SK-N-SH (cell line): Measurements from ENCODE around the gene PRKCA. TPM values are rescaled to one million over a fixed set of nuclear protein-coding genes. Genes with fewer than 3 reads are reported as not detected.

Experiments used
- CTCF ChIA-PET: fragments of 300-600, 350-600 bp; formaldehyde crosslinking; extraction: SDS; loops from one replicate; lab custom pipeline; 2021; lab: Yijun Ruan, JAX
- POLR2A ChIA-PET: fragments of 350-600 bp; sonication (Branson Sonifier 250); formaldehyde crosslinking; extraction: SDS; loops from one replicate; lab custom pipeline; 2020; ENCODE audit warnings: antibody characterized with exemption, inconsistent platforms; lab: Yijun Ruan, JAX
- DNase-seq: peaks from one replicate; pipeline ENCODE4 v3.0.0; 2012
- H2AFZ ChIP-seq: fragments of 200-600 bp; sonication (generic); 2 replicates; pipeline ENCODE4 v1.8.1; 2016; ENCODE audit warnings: antibody characterized with exemption, mild to moderate bottlenecking, low read depth
- H3F3A ChIP-seq: fragments of 200-600 bp; sonication (generic); replicated peaks from 2 replicates; pipeline ENCODE3; 2016; ENCODE audit warnings: antibody characterized with exemption, mild to moderate bottlenecking; ENCODE audit not compliant: insufficient read depth
- H3K27ac ChIP-seq, 2 experiments: fragments of 200-500 bp in 1 of 2; fragments of 200-600 bp in 1 of 2; sonication (Bioruptor generic) in 1 of 2; sonication (generic), shearing (Covaris generic) in 1 of 2; 2 replicates each; pipeline versions ENCODE4 v1.5.1 to v1.6.1; 2014 to 2016; ENCODE audit warnings: low read depth in 2 of 2, inconsistent platforms in 1 of 2, low read length in 1 of 2, mild to moderate bottlenecking in 1 of 2, mixed read lengths in 1 of 2
- H3K27me3 ChIP-seq: fragments of 200-600 bp; sonication (generic), shearing (Covaris generic); 2 replicates; pipeline ENCODE4 v1.6.1; 2016; ENCODE audit warnings: mixed run types; ENCODE audit not compliant: insufficient read depth
- H3K36me3 ChIP-seq, 2 experiments: fragments of 200-500 bp in 1 of 2; fragments of 200-600 bp in 1 of 2; sonication (Bioruptor generic) in 1 of 2; sonication (generic) in 1 of 2; replicated peaks in 1 of 2; 2 replicates each; pipeline versions ENCODE3 to v1.5.1; 2014 to 2016; ENCODE audit warnings: low read length in 1 of 2, mild to moderate bottlenecking in 1 of 2; ENCODE audit not compliant: insufficient read depth in 2 of 2, control insufficient read depth in 1 of 2
- H3K4me1 ChIP-seq, 2 experiments: fragments of 200-500 bp in 1 of 2; fragments of 200-600 bp in 1 of 2; sonication (Bioruptor generic) in 1 of 2; sonication (generic), shearing (Covaris generic) in 1 of 2; 2 replicates each; pipeline versions ENCODE4 v1.5.1 to v1.6.1; 2014 to 2016; ENCODE audit warnings: low read depth in 1 of 2, low read length in 1 of 2, mixed run types in 1 of 2; ENCODE audit not compliant: insufficient read depth in 2 of 2, control insufficient read depth in 1 of 2
- H3K4me2 ChIP-seq: fragments of 200-600 bp; sonication (generic), shearing (Covaris generic); 2 replicates; pipeline ENCODE4 v1.6.1; 2017; ENCODE audit warnings: mixed run types
- H3K4me3 ChIP-seq, 2 experiments: fragments of 200-500 bp in 1 of 2; fragments of 200-600 bp in 1 of 2; sonication (Bioruptor generic) in 1 of 2; sonication (generic), shearing (Covaris generic) in 1 of 2; 2 replicates each; pipeline versions ENCODE4 v1.5.1 to v1.8.1; 2014 to 2016; ENCODE audit warnings: low read depth in 2 of 2, inconsistent platforms in 1 of 2, low read length in 1 of 2, mild to moderate bottlenecking in 1 of 2, mixed read lengths in 1 of 2, moderate library complexity in 1 of 2
- H3K79me2 ChIP-seq: fragments of 200-600 bp; sonication (generic); 2 replicates; pipeline ENCODE4 v1.8.1; 2017; ENCODE audit warnings: mild to moderate bottlenecking; ENCODE audit not compliant: insufficient read depth
- H3K9ac ChIP-seq: fragments of 200-600 bp; sonication (generic); 2 replicates; pipeline ENCODE4 v1.6.1; 2017; ENCODE audit warnings: mixed run types
- H3K9me2 ChIP-seq: fragments of 200-600 bp; sonication (generic); 2 replicates; pipeline ENCODE4 v1.6.1; 2017; ENCODE audit warnings: mixed run types
- H3K9me3 ChIP-seq: fragments of 200-600 bp; sonication (generic); 2 replicates; pipeline ENCODE4 v1.6.1; 2017; ENCODE audit warnings: mixed run types, mild to moderate bottlenecking, moderate library complexity
- H4K20me1 ChIP-seq: fragments of 200-600 bp; sonication (generic); 2 replicates; pipeline ENCODE4 v1.6.1; 2017; ENCODE audit warnings: mild to moderate bottlenecking, mixed run types; ENCODE audit not compliant: insufficient read depth
- CHD2 ChIP-seq: fragments of 150-350 bp; IDR thresholded peaks from 2 replicates; pipeline ENCODE4 v1.6.1; 2018; ENCODE audit warnings: low read length; ENCODE audit not compliant: partially characterized antibody
- ELF1 ChIP-seq: IDR thresholded peaks from 2 replicates; pipeline ENCODE4 v1.4.0; 2012
- EZH2phosphoT487 ChIP-seq: fragments of 200-600 bp; sonication (generic); IDR thresholded peaks from 2 replicates; pipeline ENCODE4 v1.6.1; 2017; ENCODE audit warnings: low read depth, mixed run types, mild to moderate bottlenecking, antibody characterized with exemption, moderate library complexity, borderline replicate concordance
- FOXJ3 ChIP-seq: sonication (generic); formaldehyde crosslinking; IDR thresholded peaks from 2 replicates; pipeline ENCODE4 v1.5.1; 2020; ENCODE audit warnings: mild to moderate bottlenecking, missing genetic modification reagents
- GATA2 ChIP-seq: sonication (generic); formaldehyde crosslinking; IDR thresholded peaks from 2 replicates; pipeline ENCODE4 v1.5.0; 2020; ENCODE audit warnings: mild to moderate bottlenecking, missing genetic modification reagents
- POLR2AphosphoS5 ChIP-seq: IDR thresholded peaks from 2 replicates; pipeline ENCODE4 v1.6.1; 2012; ENCODE audit warnings: low read depth, low read length
- RAD21 ChIP-seq: IDR thresholded peaks from 2 replicates; pipeline ENCODE4 v1.6.1; 2012; ENCODE audit warnings: mild to moderate bottlenecking, low read length
- RCOR1 ChIP-seq: fragments of 150-350 bp; IDR thresholded peaks from 2 replicates; pipeline ENCODE4 v1.6.1; 2017; ENCODE audit warnings: antibody characterized with exemption, low read length
- RFX5 ChIP-seq: IDR thresholded peaks from 2 replicates; pipeline ENCODE4 v1.6.1; 2012; ENCODE audit warnings: mild to moderate bottlenecking, improper control_type of control experiment, low read length
- RXRA ChIP-seq: IDR thresholded peaks from 2 replicates; pipeline ENCODE4 v1.4.0; 2012; ENCODE audit warnings: low read depth, mild to moderate bottlenecking, borderline replicate concordance
- SMC3 ChIP-seq: IDR thresholded peaks from 2 replicates; pipeline ENCODE4 v1.6.1; 2012; ENCODE audit warnings: low read depth, low read length, improper control_type of control experiment
- TEAD4 ChIP-seq: IDR thresholded peaks from 2 replicates; pipeline ENCODE4 v1.4.0; 2012; ENCODE audit warnings: mild to moderate bottlenecking, borderline replicate concordance; ENCODE audit not compliant: insufficient read depth
- WGBS: methylation state at CpG from one replicate; pipeline ENCODE4 v1.1.6; 2017; ENCODE audit warnings: low lambda C conversion rate; 5-methylcytosine and 5-hydroxymethylcytosine counted together
- polyA plus RNA-seq, 3 experiments: library from polyadenylated mRNA; depleted of rRNA; stranded (reverse); fragments of >200 nt; gene quantifications; 2 replicates each; pipeline ENCODE4 v1.2.3, GENCODE V29; 2012
- TF ChIP-seq, protein P1 (sequence below): fragments of 150-350 bp; IDR thresholded peaks from 2 replicates; pipeline ENCODE4 v1.6.1; 2017; ENCODE audit warnings: antibody characterized with exemption, low read length, low read depth, borderline replicate concordance
- TF ChIP-seq, protein P2 (sequence below): IDR thresholded peaks from 2 replicates; pipeline ENCODE4 v1.4.0; 2012; ENCODE audit warnings: low read depth
- TF ChIP-seq, protein P3 (sequence below): IDR thresholded peaks from 2 replicates; pipeline ENCODE4 v1.6.1; 2012; ENCODE audit warnings: mild to moderate bottlenecking, low read depth, low read length, moderate library complexity
- TF ChIP-seq, protein P4 (sequence below): fragments of 200-600 bp; sonication (generic); IDR thresholded peaks from 2 replicates; pipeline ENCODE4 v1.6.1; 2017; ENCODE audit warnings: antibody characterized with exemption, mild to moderate bottlenecking, moderate library complexity

Gene PRKCA
- polyA plus RNA-seq, 1 of the 3 experiments (the other 2 are of a cell fraction), result 108 TPM

DNA sequence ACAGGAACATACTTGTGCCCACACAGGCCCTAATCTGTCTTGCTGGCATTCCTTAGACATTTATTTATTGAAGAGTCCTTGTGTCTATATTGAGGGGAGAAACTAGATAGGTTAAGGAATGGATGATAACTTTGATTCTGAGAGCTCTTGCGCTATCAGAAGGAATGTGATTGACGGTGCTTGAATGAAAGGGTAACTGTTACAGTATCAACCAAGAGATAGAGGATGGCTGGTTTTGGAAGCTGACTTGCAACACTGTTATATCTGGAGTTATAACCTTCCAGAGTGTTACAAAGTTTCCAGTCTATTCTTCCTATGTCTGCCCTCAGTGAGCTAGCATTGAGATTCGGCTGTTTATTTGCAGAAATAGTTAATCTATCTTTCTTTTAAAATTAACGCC lies 36.5 kb downstream of the PRKCA start:
- Histone ChIP-seq H3K9me3 (no peaks in the 10 kb centered on the region), H3K27me3 (no peaks in the 10 kb centered on the region), H2AFZ (no peak overlapping the region), H3K36me3 (peaks cover 14 to 54% of the 10 kb centered on the region in 2 experiments), H3K27ac (no peak overlapping the region), H3K4me1 (peaks cover 6 to 34% of the 10 kb centered on the region in 2 experiments), H3K4me2 (no peak overlapping the region), H3K4me3 (no peak overlapping the region), H3K9ac (no peak overlapping the region), H4K20me1 (peaks cover 94% of the 10 kb centered on the region), H3F3A (peaks cover 30% of the 10 kb centered on the region), H3K79me2 (peaks cover 100% of the 10 kb centered on the region), H3K9me2 (no peaks in the 10 kb centered on the region)
- TF ChIP-seq, protein P1, sequence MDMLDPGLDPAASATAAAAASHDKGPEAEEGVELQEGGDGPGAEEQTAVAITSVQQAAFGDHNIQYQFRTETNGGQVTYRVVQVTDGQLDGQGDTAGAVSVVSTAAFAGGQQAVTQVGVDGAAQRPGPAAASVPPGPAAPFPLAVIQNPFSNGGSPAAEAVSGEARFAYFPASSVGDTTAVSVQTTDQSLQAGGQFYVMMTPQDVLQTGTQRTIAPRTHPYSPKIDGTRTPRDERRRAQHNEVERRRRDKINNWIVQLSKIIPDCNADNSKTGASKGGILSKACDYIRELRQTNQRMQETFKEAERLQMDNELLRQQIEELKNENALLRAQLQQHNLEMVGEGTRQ, result no peak
- TF ChIP-seq RXRA (no peak), RFX5 (no peak), SMC3 (no peak), EZH2phosphoT487 (no peak), POLR2AphosphoS5 (no peak), CHD2 (no peak), ELF1 (no peak), FOXJ3 (no peak), RCOR1 (no peak), TEAD4 (no peak), GATA2 (CRISPR knock-in tag) (no peak), RAD21 (no peak)
- TF ChIP-seq, protein P2, sequence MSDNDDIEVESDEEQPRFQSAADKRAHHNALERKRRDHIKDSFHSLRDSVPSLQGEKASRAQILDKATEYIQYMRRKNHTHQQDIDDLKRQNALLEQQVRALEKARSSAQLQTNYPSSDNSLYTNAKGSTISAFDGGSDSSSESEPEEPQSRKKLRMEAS, result no peak
- TF ChIP-seq, protein P3, sequence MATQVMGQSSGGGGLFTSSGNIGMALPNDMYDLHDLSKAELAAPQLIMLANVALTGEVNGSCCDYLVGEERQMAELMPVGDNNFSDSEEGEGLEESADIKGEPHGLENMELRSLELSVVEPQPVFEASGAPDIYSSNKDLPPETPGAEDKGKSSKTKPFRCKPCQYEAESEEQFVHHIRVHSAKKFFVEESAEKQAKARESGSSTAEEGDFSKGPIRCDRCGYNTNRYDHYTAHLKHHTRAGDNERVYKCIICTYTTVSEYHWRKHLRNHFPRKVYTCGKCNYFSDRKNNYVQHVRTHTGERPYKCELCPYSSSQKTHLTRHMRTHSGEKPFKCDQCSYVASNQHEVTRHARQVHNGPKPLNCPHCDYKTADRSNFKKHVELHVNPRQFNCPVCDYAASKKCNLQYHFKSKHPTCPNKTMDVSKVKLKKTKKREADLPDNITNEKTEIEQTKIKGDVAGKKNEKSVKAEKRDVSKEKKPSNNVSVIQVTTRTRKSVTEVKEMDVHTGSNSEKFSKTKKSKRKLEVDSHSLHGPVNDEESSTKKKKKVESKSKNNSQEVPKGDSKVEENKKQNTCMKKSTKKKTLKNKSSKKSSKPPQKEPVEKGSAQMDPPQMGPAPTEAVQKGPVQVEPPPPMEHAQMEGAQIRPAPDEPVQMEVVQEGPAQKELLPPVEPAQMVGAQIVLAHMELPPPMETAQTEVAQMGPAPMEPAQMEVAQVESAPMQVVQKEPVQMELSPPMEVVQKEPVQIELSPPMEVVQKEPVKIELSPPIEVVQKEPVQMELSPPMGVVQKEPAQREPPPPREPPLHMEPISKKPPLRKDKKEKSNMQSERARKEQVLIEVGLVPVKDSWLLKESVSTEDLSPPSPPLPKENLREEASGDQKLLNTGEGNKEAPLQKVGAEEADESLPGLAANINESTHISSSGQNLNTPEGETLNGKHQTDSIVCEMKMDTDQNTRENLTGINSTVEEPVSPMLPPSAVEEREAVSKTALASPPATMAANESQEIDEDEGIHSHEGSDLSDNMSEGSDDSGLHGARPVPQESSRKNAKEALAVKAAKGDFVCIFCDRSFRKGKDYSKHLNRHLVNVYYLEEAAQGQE, result no peak
- TF ChIP-seq, protein P4, sequence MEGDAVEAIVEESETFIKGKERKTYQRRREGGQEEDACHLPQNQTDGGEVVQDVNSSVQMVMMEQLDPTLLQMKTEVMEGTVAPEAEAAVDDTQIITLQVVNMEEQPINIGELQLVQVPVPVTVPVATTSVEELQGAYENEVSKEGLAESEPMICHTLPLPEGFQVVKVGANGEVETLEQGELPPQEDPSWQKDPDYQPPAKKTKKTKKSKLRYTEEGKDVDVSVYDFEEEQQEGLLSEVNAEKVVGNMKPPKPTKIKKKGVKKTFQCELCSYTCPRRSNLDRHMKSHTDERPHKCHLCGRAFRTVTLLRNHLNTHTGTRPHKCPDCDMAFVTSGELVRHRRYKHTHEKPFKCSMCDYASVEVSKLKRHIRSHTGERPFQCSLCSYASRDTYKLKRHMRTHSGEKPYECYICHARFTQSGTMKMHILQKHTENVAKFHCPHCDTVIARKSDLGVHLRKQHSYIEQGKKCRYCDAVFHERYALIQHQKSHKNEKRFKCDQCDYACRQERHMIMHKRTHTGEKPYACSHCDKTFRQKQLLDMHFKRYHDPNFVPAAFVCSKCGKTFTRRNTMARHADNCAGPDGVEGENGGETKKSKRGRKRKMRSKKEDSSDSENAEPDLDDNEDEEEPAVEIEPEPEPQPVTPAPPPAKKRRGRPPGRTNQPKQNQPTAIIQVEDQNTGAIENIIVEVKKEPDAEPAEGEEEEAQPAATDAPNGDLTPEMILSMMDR, result no peak
- POLR2A ChIA-PET, result interaction anchor here (1.1 kb wide), 1 partner anchor 12 kb away, joined by 6 read pairs; no protein-coding TSS in a partner anchor
- 96% methylated on average over 4 of the region's 4 CpGs for WGBS
- CTCF ChIA-PET, result interaction anchor here (0.7 to 2.2 kb wide), 8 partner anchors 9 to 58 kb away, joined by 3 to 8 read pairs (median 4); no protein-coding TSS in a partner anchor
- no peak for DNase-seq
